Activated CD8-positive, alpha-beta memory T cell treated with anti-CD3 and anti-CD28 coated beads for 48 hours (primary cell): Measurements from ENCODE around the gene KRTAP10-1.
"Not testable (repeated sequence)": the region's sequence is repeated elsewhere in the genome, so short reads cannot be mapped to it uniquely, and the experiment has no call there.

Source experiments
- DNase-seq, 3 experiments: peaks; one replicate each; pipeline ENCODE4 v3.0.0-alpha.2; 2020; ENCODE audit warnings: low read depth in 2 of 3, low spot score in 2 of 3

KRTAP10-1 gene

GRCh38 chr21:44571844-44572782 is 32.1 kb upstream of the KRTAP10-1 start:
- no peak for DNase-seq

GRCh38 chr21:44571296-44571695 is 31.3 kb upstream of the KRTAP10-1 start:
- no peak for DNase-seq

- DNase-seq = no peak
Observed at GRCh38 chr21:44569861-44570517, 30.0 kb upstream of the KRTAP10-1 start.

- no peak for DNase-seq
Observed at GRCh38 chr21:44568667-44569556, 28.9 kb upstream of the KRTAP10-1 start.

- DNase-seq = no peak
Observed at GRCh38 chr21:44568261-44568660, 28.3 kb upstream of the KRTAP10-1 start.

GRCh38 chr21:44567481-44568171 is 27.6 kb upstream of the KRTAP10-1 start:
- no peak for DNase-seq

GRCh38 chr21:44566403-44566802 is 26.4 kb upstream of the KRTAP10-1 start:
- DNase-seq = no peak

- no peak for DNase-seq
Observed at GRCh38 chr21:44564886-44565598, 25.0 kb upstream of the KRTAP10-1 start.

GRCh38 chr21:44564099-44564498 is 24.1 kb upstream of the KRTAP10-1 start:
- DNase-seq = no peak

- DNase-seq = no peak
Observed at GRCh38 chr21:44558695-44559094, 18.7 kb upstream of the KRTAP10-1 start, which contains the start of gene KRTAP10-3. Gene KRTAP10-3, minus strand, starts transcription at chr21:44558795. Its CDS starts 80 bp downstream, at chr21:44558715.

- not testable (repeated sequence) for DNase-seq
Observed at GRCh38 chr21:44558329-44558675, 18.3 kb upstream of the KRTAP10-1 start.

GRCh38 chr21:44557491-44558328 is 17.7 kb upstream of the KRTAP10-1 start:
- no peak for DNase-seq

- no peak for DNase-seq
Observed at GRCh38 chr21:44556879-44557278, 16.9 kb upstream of the KRTAP10-1 start.

- DNase-seq = no peak
Observed at GRCh38 chr21:44555200-44555875, 15.3 kb upstream of the KRTAP10-1 start.

GRCh38 chr21:44552681-44553080 is 12.7 kb upstream of the KRTAP10-1 start:
- DNase-seq = no peak

GRCh38 chr21:44552136-44552535 is 12.1 kb upstream of the KRTAP10-1 start:
- DNase-seq = no peak

GRCh38 chr21:44551340-44551961 is 11.5 kb upstream of the KRTAP10-1 start, which contains the start of gene KRTAP10-2:
Gene KRTAP10-2, minus strand, starts transcription at chr21:44551505. Its CDS starts 47 bp downstream, at chr21:44551458.
- no peak for DNase-seq

GRCh38 chr21:44550807-44551206 is 10.8 kb upstream of the KRTAP10-1 start:
- DNase-seq = no peak
